PC-3 (cell line): Measurements from ENCODE around the gene DBNDD1. TPM values are rescaled to one million over a fixed set of nuclear protein-coding genes. Genes with fewer than 3 reads are reported as not detected.

ENCODE experiments used
- ATAC-seq: fragments of 200-7000 bp; cut with Tn5 transposase; 2 replicates; pipeline ENCODE4 v1.9.1; 2020; ENCODE audit warnings: mild to moderate bottlenecking, moderate library complexity
- BruUV-seq: library from RNA; stranded (reverse); fragments of 400-500 nt; replicated peaks from 2 replicates; lab custom pipeline; 2021; lab: Mats Ljungman, UMichigan
- CTCF ChIA-PET: fragments of 300-600 bp; sonication (Branson Sonifier 250); formaldehyde crosslinking; loops from one replicate; lab custom pipeline; 2022; ENCODE audit warnings: antibody characterized with exemption; lab: Charles Lee
- POLR2A ChIA-PET: fragments of 300-600 bp; sonication (Branson Sonifier 250); formaldehyde crosslinking; loops from one replicate; lab custom pipeline; 2022; ENCODE audit warnings: antibody characterized with exemption; ENCODE audit not compliant: unreplicated experiment; lab: Charles Lee
- DNase-seq: peaks from one replicate; pipeline ENCODE4 v3.0.0-alpha.2; 2015
- H2AFZ ChIP-seq: fragments of 300-600 bp; sonication (generic); 2 replicates; pipeline ENCODE4 v1.6.0; 2016; ENCODE audit warnings: antibody characterized with exemption, low read length
- H3F3A ChIP-seq: fragments of 300-600 bp; sonication (generic); one replicate; pipeline ENCODE4 v1.6.0; 2017; ENCODE audit warnings: antibody characterized with exemption, low read length, control low read depth, mild to moderate bottlenecking; ENCODE audit not compliant: unreplicated experiment
- H3K27ac ChIP-seq: fragments of 300-600 bp; sonication (generic); 2 replicates; pipeline ENCODE4 v1.5.1; 2016; ENCODE audit warnings: mild to moderate bottlenecking, low read length
- H3K27me3 ChIP-seq: fragments of 300-600 bp; sonication (generic); 2 replicates; pipeline ENCODE4 v1.6.1; 2016; ENCODE audit warnings: low read length, mixed read lengths
- H3K36me3 ChIP-seq: fragments of 300-600 bp; sonication (generic); 2 replicates; pipeline ENCODE4 v1.6.1; 2016; ENCODE audit warnings: low read depth, mixed run types, low read length, mixed read lengths
- H3K4me1 ChIP-seq: fragments of 300-600 bp; sonication (generic); 2 replicates; pipeline ENCODE4 v1.5.1; 2016; ENCODE audit warnings: low read length; ENCODE audit not compliant: insufficient read depth
- H3K4me2 ChIP-seq: fragments of 300-600 bp; sonication (generic); 2 replicates; pipeline ENCODE4 v1.6.0; 2016; ENCODE audit warnings: low read length
- H3K4me3 ChIP-seq: fragments of 300-600 bp; sonication (generic); 2 replicates; pipeline ENCODE4 v1.5.1; 2016; ENCODE audit warnings: mild to moderate bottlenecking, low read length, mixed read lengths
- H3K79me2 ChIP-seq: fragments of 300-600 bp; sonication (generic); 2 replicates; pipeline ENCODE4 v1.6.1; 2017; ENCODE audit warnings: low read length, mixed read lengths
- H3K9ac ChIP-seq: fragments of 300-600 bp; sonication (generic); 2 replicates; pipeline ENCODE4 v1.6.0; 2016; ENCODE audit warnings: mild to moderate bottlenecking, low read length
- H3K9me2 ChIP-seq: fragments of 300-600 bp; sonication (generic); replicated peaks from 2 replicates; pipeline ENCODE4 v1.6.1; 2016; ENCODE audit warnings: mixed run types, low read length, mixed read lengths
- H3K9me3 ChIP-seq: fragments of 300-600 bp; sonication (generic); 2 replicates; pipeline ENCODE4 v1.6.1; 2016; ENCODE audit warnings: low read length, mixed read lengths
- H4K20me1 ChIP-seq: fragments of 300-600 bp; sonication (generic); 2 replicates; pipeline ENCODE4 v1.6.1; 2016; ENCODE audit warnings: low read length, mixed read lengths
- EZH2 ChIP-seq: fragments of 300-600 bp; sonication (generic); IDR thresholded peaks from one replicate; pipeline ENCODE4 v1.6.1; 2017; ENCODE audit warnings: antibody characterized with exemption, mild to moderate bottlenecking, low read length; ENCODE audit not compliant: unreplicated experiment
- EZH2phosphoT487 ChIP-seq: fragments of 300-600 bp; sonication (generic); IDR thresholded peaks from 2 replicates; pipeline ENCODE4 v1.6.1; 2018; ENCODE audit warnings: mild to moderate bottlenecking, antibody characterized with exemption, low read length, borderline replicate concordance
- intact Hi-C: fragments of 100-400 bp; cut with micrococcal nuclease; formaldehyde crosslinking; loops from 2 replicates; pipeline ENCODE4 v1.9.0; 2023
- total RNA-seq: library from RNA; depleted of rRNA; stranded (reverse); fragments of >200 nt; gene quantifications from 2 replicates; pipeline ENCODE4 v1.2.3, GENCODE V29; 2014
- TF ChIP-seq, protein P1 (sequence below): fragments of 300-600 bp; sonication (generic); conservative IDR thresholded peaks from 2 replicates; pipeline ENCODE4 v1.5.1; 2017; ENCODE audit warnings: antibody characterized with exemption, low read depth, mild to moderate bottlenecking, low read length

Gene DBNDD1
- total RNA-seq, 1 experiment from 2014 or later = 21.1 TPM

DNA sequence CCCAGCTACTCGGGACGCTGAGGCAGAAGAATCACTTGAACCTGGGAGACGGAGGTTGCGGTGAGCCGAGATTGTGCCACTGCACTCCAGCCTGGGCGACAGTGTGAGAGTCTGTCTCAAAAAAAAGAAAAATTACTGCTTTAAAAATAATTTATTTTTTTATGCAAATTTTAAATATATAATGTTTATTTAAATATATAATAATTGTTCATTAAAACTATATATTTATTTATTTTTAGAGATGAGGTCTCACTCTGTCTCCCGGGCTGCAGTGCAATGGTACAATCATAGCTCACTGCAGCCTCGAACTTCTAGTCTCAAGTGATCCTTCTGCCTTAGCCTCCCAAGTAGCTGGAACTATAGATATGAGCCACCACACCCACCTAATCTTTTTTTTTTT is 15.2 kb upstream of the DBNDD1 start:
- Histone ChIP-seq H3K4me3 (no peak overlapping the region), H2AFZ (no peak overlapping the region), H3K9ac (no peak overlapping the region), H3K27ac (no peak overlapping the region), H3K36me3 (peaks cover 10% of the 10 kb centered on the region; the same call in 1 of the 2 replicates), H3K9me2 (no peaks in the 10 kb centered on the region), H3K9me3 (no peaks in the 10 kb centered on the region), H3F3A (no peaks in the 10 kb centered on the region), H3K79me2 (no peaks in the 10 kb centered on the region), H3K4me1 (no peaks in the 10 kb centered on the region), H4K20me1 (no peaks in the 10 kb centered on the region), H3K4me2 (no peak overlapping the region), H3K27me3 (no peaks in the 10 kb centered on the region)
- DNase-seq = no peak
- TF ChIP-seq EZH2 = no peak
- TF ChIP-seq, protein P1, sequence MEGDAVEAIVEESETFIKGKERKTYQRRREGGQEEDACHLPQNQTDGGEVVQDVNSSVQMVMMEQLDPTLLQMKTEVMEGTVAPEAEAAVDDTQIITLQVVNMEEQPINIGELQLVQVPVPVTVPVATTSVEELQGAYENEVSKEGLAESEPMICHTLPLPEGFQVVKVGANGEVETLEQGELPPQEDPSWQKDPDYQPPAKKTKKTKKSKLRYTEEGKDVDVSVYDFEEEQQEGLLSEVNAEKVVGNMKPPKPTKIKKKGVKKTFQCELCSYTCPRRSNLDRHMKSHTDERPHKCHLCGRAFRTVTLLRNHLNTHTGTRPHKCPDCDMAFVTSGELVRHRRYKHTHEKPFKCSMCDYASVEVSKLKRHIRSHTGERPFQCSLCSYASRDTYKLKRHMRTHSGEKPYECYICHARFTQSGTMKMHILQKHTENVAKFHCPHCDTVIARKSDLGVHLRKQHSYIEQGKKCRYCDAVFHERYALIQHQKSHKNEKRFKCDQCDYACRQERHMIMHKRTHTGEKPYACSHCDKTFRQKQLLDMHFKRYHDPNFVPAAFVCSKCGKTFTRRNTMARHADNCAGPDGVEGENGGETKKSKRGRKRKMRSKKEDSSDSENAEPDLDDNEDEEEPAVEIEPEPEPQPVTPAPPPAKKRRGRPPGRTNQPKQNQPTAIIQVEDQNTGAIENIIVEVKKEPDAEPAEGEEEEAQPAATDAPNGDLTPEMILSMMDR = no peak
- TF ChIP-seq EZH2phosphoT487 = no peak
- BruUV-seq = no TSS peak
- CTCF ChIA-PET = no interaction called here
- POLR2A ChIA-PET = no interaction called here
- ATAC-seq = no peak
- intact Hi-C loops = no loop called here

DNA sequence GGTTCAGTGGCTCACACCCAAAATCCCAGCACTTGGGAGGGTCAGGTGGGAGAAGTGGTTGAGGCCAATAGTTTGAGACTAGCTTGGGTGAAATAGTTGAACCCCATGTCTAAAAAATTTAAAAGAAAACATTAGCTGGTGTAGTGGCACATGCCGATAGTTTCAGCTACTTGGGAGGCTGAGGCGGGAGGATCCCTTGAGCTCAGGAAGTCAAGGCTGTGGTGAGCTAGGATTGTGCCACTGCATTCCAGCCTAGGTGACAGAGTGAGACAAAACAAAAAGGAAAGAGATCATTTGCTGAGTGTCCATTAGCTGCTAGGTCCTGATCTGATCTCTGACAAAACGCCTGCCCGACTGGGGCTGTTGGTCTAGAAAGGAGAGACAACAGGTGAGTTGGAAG is 14.1 kb upstream of the DBNDD1 start:
- BruUV-seq = no TSS peak
- TF ChIP-seq, protein P1 = no peak
- TF ChIP-seq EZH2 = no peak
- no peak for TF ChIP-seq EZH2phosphoT487
- Histone ChIP-seq H3K9ac (no peak overlapping the region), H3K9me3 (no peaks in the 10 kb centered on the region), H3K79me2 (no peaks in the 10 kb centered on the region), H3K4me2 (no peak overlapping the region), H3K4me3 (no peak overlapping the region), H3K27ac (no peak overlapping the region), H3K36me3 (peaks cover 10% of the 10 kb centered on the region; the same call in 1 of the 2 replicates), H3K27me3 (no peaks in the 10 kb centered on the region), H3K9me2 (no peaks in the 10 kb centered on the region), H3K4me1 (no peaks in the 10 kb centered on the region), H2AFZ (no peak overlapping the region), H3F3A (no peaks in the 10 kb centered on the region), H4K20me1 (no peaks in the 10 kb centered on the region)
- ChIA-PET POLR2A (no interaction called here), CTCF (no interaction called here)
- ATAC-seq (no peak), DNase-seq (no peak)
- intact Hi-C loops = no loop called here

- POLR2A ChIA-PET = no interaction called here
- H3K79me2 ChIP-seq = no peaks in the 10 kb centered on the region
- H3K36me3 ChIP-seq = peaks cover 10% of the 10 kb centered on the region; the same call in 1 of the 2 replicates
- H2AFZ ChIP-seq = no peak overlapping the region
- no peaks in the 10 kb centered on the region for H3F3A ChIP-seq
- CTCF ChIA-PET = no interaction called here
- ATAC-seq (no peak), DNase-seq (no peak)
- no peak overlapping the region for H3K9ac ChIP-seq
- BruUV-seq = no TSS peak
- H3K9me2 ChIP-seq = no peaks in the 10 kb centered on the region
- intact Hi-C loops = no loop called here
- TF ChIP-seq EZH2phosphoT487 = no peak
- TF ChIP-seq, protein P1 = no peak
- TF ChIP-seq EZH2 = no peak
- no peak overlapping the region for H3K27ac ChIP-seq
- no peak overlapping the region for H3K4me3 ChIP-seq
- no peak overlapping the region for H3K4me2 ChIP-seq
- no peaks in the 10 kb centered on the region for H4K20me1 ChIP-seq
- H3K9me3 ChIP-seq = no peaks in the 10 kb centered on the region
- H3K4me1 ChIP-seq = no peaks in the 10 kb centered on the region
- no peaks in the 10 kb centered on the region for H3K27me3 ChIP-seq
Measured at GRCh38 chr16:90032674-90033331, 13.5 kb upstream of the DBNDD1 start.
